Skeletal muscle satellite cell (primary cell): ENCODE measurements around the gene UCN2.
A peak's percentile ranks its signal among the peaks of the same experiment; 100 is the strongest.
"Not testable (repeated sequence)": the region's sequence is repeated elsewhere in the genome, so short reads cannot be mapped to it uniquely, and the experiment has no call there.

ENCODE experiments used
- H3K27me3 ChIP-seq: 2 replicates; pipeline ENCODE4 v1.7.0; 2013; ENCODE audit warnings: low read length; ENCODE audit not compliant: control insufficient read depth, insufficient read depth
- H3K36me3 ChIP-seq: 2 replicates; pipeline ENCODE4 v1.7.0; 2013; ENCODE audit warnings: mild to moderate bottlenecking, control low read depth, low read length; ENCODE audit not compliant: insufficient read depth
- H3K4me1 ChIP-seq: 2 replicates; pipeline ENCODE4 v1.7.0; 2013; ENCODE audit warnings: low read length; ENCODE audit not compliant: control insufficient read depth, insufficient read depth
- H3K4me2 ChIP-seq: 2 replicates; pipeline ENCODE4 v1.7.0; 2013; ENCODE audit warnings: mild to moderate bottlenecking, low read length
- H3K4me3 ChIP-seq: 2 replicates; pipeline ENCODE4 v1.7.0; 2013; ENCODE audit warnings: low read length
- H3K9ac ChIP-seq: 2 replicates; pipeline ENCODE4 v1.7.0; 2013; ENCODE audit warnings: mild to moderate bottlenecking, low read depth, low read length, moderate library complexity
- H3K9me3 ChIP-seq: replicated peaks from 2 replicates; pipeline ENCODE4 v1.7.0; 2013; ENCODE audit warnings: mild to moderate bottlenecking, control low read depth, low read length

Gene UCN2

DNA sequence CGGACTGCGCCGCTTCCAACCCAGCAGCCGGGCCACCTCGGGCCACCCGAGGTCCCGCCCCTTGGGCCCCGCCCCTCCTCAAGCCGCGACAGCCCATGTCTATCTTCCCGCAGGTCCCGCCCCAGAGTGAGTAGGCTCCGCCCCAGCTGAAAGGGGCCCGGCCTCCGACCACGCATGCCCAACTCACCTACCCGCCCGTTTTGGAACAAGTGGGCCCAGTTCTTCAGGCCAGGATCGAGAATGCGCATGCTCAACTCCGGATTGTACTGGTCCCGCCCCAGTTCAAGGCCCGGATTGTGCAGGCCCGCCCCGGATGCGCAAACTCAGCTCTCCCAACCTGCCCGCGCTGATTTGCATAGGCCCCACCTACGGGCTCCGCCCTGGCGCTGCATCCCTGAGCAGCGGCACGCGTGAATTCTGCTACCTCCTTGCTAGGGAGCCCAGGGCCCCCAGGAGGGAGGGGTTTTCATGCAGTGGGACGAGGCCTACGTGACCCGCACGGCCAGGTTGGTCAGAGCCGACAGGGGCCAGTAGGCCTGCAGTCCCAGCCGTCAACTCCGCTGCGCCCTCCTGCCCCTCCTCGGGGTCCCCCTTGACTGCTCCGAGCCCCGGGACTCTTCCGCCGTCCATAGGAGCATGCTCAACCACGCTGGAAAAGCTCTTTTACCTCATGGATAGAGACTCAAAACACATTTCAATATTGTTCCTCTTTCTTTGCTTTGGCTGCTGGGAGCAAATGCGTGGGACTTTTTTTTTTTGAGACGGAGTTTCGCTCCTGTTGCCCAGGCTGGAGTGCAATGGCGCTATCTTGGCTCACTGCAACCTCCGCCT, 6.6 kb downstream of the UCN2 start, which contains the start of gene PFKFB4:
Gene PFKFB4, minus strand, starts transcription at position 8 of the 831 bp plus-strand sequence. CDS start 26 bp downstream, outside the sequence.
- Histone ChIP-seq H3K9me3 (no peaks in the 10 kb centered on the region), H3K4me3 (peak within 1 kb of the TSS; percentile 77), H3K4me2 (peak within 1 kb of the TSS; percentile 82), H3K9ac (peak within 1 kb of the TSS; percentile 72), H3K27me3 (no peaks in the 10 kb centered on the region), H3K4me1 (peaks cover 54% of the 10 kb centered on the region), H3K36me3 (no peaks in the 10 kb centered on the region)

GRCh38 chr3:48555949-48556795, 7.4 kb downstream of the UCN2 start:
- no peaks in the 10 kb centered on the region for H3K27me3 ChIP-seq
- H3K9ac ChIP-seq, result peak overlapping the region; percentile 72
- H3K9me3 ChIP-seq, result no peaks in the 10 kb centered on the region
- H3K36me3 ChIP-seq, result no peaks in the 10 kb centered on the region
- H3K4me2 ChIP-seq, result peak overlapping the region; percentile 82
- peaks cover 46% of the 10 kb centered on the region for H3K4me1 ChIP-seq
- H3K4me3 ChIP-seq, result peak overlapping the region; percentile 77

DNA sequence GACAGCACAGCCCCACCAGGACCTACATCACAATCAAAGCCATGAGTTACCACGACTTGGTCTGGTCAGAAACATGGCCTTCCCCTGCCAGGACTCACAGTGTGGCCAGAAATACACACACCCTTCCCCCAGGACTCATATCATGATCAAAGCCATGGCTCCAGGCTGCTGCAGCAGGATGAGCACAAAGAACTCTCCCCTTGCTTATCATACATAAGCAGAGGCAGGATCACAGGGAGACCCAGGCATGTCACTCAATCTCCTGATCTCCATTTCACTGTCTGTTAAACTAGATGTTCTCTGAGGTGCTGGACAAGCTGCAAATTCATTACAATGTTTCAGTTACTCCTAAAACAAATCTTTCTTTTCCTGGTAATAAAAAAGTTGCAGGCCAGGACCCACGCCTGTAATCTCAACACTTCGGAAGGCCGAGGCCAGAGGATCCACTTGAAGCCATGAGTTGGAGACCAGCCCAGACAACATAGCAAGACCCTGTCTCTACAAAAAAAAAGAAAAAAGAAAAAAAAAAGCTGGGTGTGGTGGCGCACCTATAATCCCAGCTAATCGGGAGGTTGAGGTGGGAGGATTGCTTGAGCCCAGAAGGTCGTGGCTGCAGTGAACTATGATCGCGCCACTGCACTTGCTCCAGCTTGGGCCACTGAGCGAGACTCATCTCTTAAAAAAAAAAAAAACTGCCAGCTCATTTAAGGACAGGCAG, 8.2 kb downstream of the UCN2 start:
- H3K9ac ChIP-seq, result no peak overlapping the region
- H3K4me2 ChIP-seq, result peak overlapping the region; percentile 82
- no peak overlapping the region for H3K4me3 ChIP-seq
- H3K36me3 ChIP-seq, result no peaks in the 10 kb centered on the region
- peaks cover 38% of the 10 kb centered on the region for H3K4me1 ChIP-seq
- no peaks in the 10 kb centered on the region for H3K9me3 ChIP-seq
- no peaks in the 10 kb centered on the region for H3K27me3 ChIP-seq

DNA sequence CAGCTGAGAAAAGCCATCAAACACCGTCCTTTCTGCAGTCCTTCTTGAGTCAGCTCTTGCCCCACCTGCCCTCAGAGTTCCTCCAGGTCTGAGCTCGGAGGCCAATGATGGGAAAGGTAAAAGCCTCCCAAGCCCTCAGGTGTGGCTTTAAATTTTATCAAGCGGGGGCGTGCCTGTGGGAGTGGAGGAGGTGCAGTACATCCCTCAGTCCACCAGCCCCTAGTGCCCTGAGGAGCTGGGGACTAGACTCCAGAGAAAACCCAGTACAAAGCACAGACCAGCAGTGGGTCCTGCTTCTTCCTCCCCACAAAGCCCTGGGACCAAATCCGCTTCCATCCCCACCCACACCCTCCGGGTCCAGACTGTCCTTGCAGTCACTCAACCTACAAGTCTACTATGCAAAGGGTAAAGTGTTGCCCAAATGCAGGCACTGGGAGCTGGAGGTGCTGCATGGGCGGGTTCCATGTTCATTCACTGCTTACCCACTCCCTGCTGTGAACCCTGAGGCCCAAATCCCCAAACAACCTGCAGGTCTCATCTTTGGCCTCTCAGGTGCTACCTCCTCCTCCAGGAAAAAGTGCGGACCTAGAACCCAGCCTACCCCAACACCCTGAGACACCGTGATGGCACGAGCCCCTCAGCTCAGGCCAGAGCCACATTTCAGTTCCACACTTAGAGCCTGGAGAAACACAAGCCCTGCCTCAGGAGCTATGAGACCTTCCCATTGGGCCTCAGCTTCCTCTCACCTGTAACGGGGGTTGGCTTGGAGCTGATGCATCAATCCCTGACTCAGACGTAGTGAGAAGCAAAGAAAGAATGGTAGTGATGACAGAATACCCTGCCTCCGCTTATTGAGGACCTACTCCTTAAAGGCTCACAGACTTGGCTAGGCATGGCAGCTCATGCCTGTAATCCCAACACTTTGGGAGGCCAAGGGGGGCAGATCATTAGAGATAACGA, 9.4 kb downstream of the UCN2 start:
- Histone ChIP-seq H3K4me2 (no peak overlapping the region), H3K4me1 (peaks cover 26% of the 10 kb centered on the region), H3K36me3 (no peaks in the 10 kb centered on the region), H3K4me3 (no peak overlapping the region), H3K9ac (no peak overlapping the region), H3K27me3 (no peaks in the 10 kb centered on the region), H3K9me3 (no peaks in the 10 kb centered on the region)

GRCh38 chr3:48553361-48553760, 10.2 kb downstream of the UCN2 start:
- no peak overlapping the region for H3K4me2 ChIP-seq
- no peaks in the 10 kb centered on the region for H3K36me3 ChIP-seq
- no peaks in the 10 kb centered on the region for H3K27me3 ChIP-seq
- H3K4me3 ChIP-seq, result no peak overlapping the region
- H3K9me3 ChIP-seq, result no peaks in the 10 kb centered on the region
- H3K4me1 ChIP-seq, result peaks cover 19% of the 10 kb centered on the region
- H3K9ac ChIP-seq, result no peak overlapping the region

DNA sequence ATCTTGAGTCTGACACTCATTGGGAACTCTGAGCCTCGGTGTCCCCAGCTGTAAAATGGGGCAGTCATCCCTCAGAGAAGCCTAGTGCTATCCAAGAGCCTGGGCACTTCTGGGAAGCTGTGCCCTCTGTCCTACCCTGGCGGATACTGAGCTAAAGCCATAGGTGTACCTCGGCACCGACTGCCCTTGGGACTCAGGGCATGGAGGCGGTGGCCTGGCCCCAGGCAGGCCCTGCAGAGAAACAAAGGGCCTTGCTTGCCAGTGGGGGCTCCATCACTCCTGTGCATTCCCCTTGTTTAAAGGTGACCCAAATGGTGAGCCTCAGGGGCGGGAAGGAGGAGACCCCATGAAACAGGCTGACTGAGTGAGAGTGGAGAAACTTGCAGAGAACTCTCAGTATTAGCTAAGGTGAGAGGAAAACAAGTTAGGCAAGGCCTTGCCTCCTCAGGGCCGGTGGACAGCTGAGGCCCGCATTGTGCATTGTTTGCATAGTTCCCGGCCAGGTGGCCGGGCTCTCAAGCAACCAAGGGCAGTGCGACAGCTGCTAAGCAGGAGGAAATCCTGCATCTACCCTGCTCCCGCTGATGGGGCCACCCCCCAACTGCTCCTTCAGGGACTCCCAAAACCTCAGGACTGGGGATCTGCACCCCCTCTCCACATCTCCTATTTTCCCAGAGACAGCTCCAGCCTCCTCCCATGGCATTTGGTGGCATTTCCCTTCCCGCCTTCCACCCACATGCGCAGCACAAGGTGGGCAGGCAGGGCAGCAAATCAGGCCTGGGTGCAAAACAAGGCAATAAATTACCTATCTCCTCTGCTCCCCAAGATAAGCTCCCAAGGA, 11.2 kb downstream of the UCN2 start:
- no peak overlapping the region for H3K4me2 ChIP-seq
- H3K27me3 ChIP-seq, result no peaks in the 10 kb centered on the region
- no peaks in the 10 kb centered on the region for H3K9me3 ChIP-seq
- H3K4me1 ChIP-seq, result peaks cover 10% of the 10 kb centered on the region
- peaks cover 2% of the 10 kb centered on the region for H3K36me3 ChIP-seq
- no peak overlapping the region for H3K9ac ChIP-seq
- no peak overlapping the region for H3K4me3 ChIP-seq

DNA sequence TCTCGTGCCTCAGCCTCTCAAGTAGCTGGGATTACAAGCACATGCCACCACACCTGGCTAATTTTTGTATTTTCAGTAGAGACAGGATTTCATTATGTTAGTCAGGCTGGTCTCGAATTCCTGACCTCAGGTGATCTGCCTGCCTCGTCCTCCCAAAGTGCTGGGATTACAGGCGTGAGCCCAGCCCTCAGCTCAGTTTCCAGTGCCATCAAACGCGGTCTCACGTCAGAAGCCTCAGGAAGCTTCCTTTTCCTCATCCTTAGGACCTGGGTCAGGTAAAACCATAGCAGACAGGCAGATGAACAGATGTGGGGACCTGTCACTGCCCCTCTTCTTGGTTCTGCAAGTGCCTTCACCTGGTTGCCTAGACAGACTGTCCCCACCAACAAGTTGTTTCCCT, 11.9 kb downstream of the UCN2 start:
- not testable (repeated sequence) for H3K36me3 ChIP-seq, H3K27me3 ChIP-seq, H3K4me3 ChIP-seq, H3K9ac ChIP-seq, H3K9me3 ChIP-seq, H3K4me2 ChIP-seq, H3K4me1 ChIP-seq

- Histone ChIP-seq H3K36me3 (peaks cover 19% of the 10 kb centered on the region), H3K4me3 (no peak overlapping the region), H3K9ac (no peak overlapping the region), H3K4me1 (no peaks in the 10 kb centered on the region), H3K27me3 (no peaks in the 10 kb centered on the region), H3K9me3 (no peaks in the 10 kb centered on the region), H3K4me2 (no peak overlapping the region)
These were observed 14.6 kb downstream of the UCN2 start for GRCh38 chr3:48548729-48549705.

- no peaks in the 10 kb centered on the region for H3K27me3 ChIP-seq
- no peaks in the 10 kb centered on the region for H3K9me3 ChIP-seq
- no peak overlapping the region for H3K4me3 ChIP-seq
- no peak overlapping the region for H3K4me2 ChIP-seq
- H3K36me3 ChIP-seq, result peaks cover 21% of the 10 kb centered on the region
- H3K9ac ChIP-seq, result no peak overlapping the region
- H3K4me1 ChIP-seq, result peaks cover 6% of the 10 kb centered on the region
These were observed 15.5 kb downstream of the UCN2 start for GRCh38 chr3:48548126-48548525.
